ENCODE data around the gene DRAM1.

DNA sequence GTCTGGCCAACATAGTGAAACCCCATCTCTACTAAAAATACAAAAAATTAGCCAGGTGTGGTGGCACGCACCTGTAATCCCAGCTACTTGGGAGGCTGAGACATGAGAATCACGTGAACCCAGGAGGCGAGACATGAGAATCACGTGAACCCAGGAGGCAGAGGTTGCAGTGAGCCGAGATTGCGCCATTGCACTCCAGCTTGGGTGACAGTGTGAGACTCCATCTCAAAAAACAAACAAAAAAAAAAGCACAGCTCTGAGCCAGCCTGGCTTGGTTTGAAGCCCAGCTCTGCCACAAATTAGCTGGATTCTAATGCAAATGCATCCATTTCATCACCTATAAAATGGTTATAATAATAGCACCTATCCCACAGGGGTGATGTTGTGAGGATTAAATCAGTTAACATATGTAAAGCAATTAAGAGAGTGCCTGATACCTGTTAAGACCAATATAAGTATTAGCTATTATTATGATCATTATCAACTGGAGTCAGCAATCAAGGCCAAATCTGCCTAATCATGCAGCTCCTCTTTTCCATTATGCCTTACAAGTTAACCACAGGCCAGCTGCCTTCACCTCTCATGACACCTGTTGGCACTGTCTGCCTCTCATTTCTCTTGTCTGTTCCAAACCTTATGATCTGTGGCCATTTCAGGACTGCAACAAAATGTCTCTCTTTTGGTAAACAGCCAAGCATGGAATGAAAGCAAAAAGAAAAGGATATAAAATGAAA, 48.8 kb upstream of the DRAM1 start:
- no peak for TF ChIP-seq NFYB (IDR thresholded peaks at IDR 0.05; ENCODE audit: insufficient read depth, low read depth, low read length)
- TF ChIP-seq, protein P1, sequence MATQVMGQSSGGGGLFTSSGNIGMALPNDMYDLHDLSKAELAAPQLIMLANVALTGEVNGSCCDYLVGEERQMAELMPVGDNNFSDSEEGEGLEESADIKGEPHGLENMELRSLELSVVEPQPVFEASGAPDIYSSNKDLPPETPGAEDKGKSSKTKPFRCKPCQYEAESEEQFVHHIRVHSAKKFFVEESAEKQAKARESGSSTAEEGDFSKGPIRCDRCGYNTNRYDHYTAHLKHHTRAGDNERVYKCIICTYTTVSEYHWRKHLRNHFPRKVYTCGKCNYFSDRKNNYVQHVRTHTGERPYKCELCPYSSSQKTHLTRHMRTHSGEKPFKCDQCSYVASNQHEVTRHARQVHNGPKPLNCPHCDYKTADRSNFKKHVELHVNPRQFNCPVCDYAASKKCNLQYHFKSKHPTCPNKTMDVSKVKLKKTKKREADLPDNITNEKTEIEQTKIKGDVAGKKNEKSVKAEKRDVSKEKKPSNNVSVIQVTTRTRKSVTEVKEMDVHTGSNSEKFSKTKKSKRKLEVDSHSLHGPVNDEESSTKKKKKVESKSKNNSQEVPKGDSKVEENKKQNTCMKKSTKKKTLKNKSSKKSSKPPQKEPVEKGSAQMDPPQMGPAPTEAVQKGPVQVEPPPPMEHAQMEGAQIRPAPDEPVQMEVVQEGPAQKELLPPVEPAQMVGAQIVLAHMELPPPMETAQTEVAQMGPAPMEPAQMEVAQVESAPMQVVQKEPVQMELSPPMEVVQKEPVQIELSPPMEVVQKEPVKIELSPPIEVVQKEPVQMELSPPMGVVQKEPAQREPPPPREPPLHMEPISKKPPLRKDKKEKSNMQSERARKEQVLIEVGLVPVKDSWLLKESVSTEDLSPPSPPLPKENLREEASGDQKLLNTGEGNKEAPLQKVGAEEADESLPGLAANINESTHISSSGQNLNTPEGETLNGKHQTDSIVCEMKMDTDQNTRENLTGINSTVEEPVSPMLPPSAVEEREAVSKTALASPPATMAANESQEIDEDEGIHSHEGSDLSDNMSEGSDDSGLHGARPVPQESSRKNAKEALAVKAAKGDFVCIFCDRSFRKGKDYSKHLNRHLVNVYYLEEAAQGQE (IDR thresholded peaks at IDR 0.05; ENCODE audit: low read depth, low read length), result no peak
- TF ChIP-seq CBX3 (IDR thresholded peaks at IDR 0.05; ENCODE audit: borderline replicate concordance, low read depth), result no peak
- TF ChIP-seq, protein P2, sequence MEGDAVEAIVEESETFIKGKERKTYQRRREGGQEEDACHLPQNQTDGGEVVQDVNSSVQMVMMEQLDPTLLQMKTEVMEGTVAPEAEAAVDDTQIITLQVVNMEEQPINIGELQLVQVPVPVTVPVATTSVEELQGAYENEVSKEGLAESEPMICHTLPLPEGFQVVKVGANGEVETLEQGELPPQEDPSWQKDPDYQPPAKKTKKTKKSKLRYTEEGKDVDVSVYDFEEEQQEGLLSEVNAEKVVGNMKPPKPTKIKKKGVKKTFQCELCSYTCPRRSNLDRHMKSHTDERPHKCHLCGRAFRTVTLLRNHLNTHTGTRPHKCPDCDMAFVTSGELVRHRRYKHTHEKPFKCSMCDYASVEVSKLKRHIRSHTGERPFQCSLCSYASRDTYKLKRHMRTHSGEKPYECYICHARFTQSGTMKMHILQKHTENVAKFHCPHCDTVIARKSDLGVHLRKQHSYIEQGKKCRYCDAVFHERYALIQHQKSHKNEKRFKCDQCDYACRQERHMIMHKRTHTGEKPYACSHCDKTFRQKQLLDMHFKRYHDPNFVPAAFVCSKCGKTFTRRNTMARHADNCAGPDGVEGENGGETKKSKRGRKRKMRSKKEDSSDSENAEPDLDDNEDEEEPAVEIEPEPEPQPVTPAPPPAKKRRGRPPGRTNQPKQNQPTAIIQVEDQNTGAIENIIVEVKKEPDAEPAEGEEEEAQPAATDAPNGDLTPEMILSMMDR (IDR thresholded peaks at IDR 0.05 in 2 of 3, conservative IDR thresholded peaks at IDR 0.05 in 1 of 3; ENCODE audit: control insufficient read depth in 2 of 3, extremely low read depth in 1 of 3, insufficient read depth in 1 of 3, low read depth in 3 of 3, low read length in 3 of 3), result no peak
- TF ChIP-seq ZNF207 (IDR thresholded peaks at IDR 0.05; ENCODE audit: borderline replicate concordance), result no peak
